Globus pallidus (tissue), 1 donor: Measurements from ENCODE around the gene MCC.

Source experiments
- DNase-seq: peaks from one replicate; pipeline ENCODE4 v3.0.0-alpha.2; 2015; ENCODE audit warnings: low spot score

MCC gene

DNA sequence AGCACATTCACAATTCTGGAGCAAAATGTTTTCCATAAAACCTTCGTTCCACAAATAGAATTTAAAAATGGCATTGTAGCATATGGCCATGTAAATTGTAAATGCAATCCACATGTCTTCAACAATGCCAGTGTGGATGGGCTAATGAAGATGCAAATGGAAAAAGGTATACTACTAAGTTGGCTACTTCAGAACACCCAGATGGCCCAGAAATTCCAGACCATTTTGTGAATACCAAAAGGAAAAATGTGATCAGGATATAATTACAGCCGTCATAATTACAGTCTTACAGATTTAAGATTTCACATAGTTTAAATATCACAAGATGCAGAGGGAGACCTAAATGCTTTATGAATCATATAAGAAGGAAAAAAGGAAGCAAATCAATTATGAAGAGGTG, 170.6 kb downstream of the MCC start:
- no peak for DNase-seq

DNA sequence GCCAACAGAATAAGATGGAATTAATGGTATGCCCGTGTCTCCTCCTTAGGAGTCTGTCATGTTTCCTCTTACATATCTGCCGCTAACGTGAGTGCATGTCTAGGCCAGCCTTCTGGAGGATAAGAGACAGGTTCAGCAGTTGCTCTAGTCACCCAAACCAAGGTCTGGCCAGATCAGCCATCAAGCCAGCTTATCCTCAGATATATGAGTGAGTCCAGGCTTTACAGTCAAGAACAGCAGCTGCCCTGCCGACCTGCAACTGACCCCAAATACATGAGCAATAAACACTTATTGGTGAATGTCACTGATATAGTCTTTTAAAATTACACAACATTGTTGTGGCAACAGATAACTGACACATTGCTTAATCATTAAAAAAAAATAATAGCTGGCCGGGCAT, 177.0 kb downstream of the MCC start:
- DNase-seq = no peak

DNA sequence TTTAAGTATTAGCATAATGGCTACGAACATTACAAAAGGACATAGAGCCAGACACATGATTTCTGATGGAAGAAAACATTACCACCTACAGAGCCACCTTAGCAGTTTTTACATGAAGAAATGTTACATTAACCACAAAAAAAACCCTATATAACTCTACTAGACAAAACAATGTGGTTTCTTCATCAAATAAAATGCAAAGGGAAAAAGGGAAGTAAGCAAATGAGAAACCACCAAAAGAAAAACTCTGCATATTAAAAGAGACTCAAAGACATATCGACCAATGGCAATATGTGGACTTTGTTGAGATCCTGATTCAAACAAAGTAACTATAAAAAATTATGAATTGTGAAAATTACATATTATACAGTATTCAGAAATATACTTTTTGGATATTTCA, 186.1 kb downstream of the MCC start:
- DNase-seq = no peak

DNA sequence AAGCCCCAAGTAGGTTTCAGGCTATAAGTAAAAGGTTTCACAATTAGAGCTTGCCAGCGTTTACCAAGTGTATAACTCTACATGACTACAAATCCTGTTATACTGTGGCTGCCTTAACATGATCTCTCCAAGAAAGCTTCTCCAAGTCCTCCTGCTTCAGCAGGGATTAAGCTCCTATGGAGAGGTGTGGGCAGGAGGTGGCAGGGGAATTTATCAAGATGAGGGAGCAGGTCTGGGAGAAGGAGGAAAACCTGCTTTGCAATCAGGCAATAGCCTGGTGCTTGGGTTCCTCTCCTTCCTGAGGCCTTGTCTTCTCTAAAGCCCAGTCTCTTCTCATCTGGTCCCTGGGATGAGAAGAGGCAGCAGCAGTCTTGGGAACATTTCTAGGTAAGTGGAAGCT, 188.7 kb downstream of the MCC start:
- DNase-seq = no peak

DNA sequence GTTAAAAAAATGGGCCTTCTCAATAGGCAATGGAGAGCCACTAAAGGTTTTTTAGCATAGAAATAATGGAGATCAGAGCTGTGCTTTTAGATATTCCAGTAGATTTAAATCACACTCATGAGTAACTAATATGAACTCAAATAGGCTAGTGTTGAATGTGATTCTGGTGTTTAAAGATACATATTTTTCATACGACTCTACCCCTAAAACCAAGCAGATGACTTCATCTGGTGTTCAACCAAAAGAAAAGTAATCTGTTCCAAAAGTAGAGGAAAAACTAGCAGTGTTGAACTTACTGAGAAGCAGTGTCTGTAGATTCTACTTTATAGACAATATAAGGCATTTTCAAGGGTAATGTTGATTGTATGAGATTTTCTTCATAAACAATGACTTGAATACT, 191.6 kb downstream of the MCC start:
- DNase-seq = no peak

DNA sequence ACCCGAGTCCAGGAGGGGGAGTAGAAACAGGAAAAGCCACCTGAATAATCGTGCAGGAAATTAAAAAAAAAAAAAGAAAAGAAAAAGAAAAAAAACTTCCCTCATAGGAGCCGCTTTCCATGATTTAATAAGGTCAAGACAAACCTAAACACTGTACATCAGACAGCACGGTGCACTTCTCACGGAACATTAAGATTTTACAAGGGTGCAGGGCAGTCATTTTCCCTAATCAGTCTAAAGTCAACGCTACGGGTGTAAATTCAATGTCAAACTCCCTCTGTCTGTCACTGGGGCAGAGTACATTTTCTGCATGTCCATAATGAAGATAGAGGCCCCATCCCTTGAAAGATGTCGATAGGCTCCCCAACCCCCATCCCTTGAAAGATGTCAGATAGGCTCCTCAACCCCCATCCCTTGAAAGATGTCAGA, 193.1 kb downstream of the MCC start:
- DNase-seq = no peak

DNA sequence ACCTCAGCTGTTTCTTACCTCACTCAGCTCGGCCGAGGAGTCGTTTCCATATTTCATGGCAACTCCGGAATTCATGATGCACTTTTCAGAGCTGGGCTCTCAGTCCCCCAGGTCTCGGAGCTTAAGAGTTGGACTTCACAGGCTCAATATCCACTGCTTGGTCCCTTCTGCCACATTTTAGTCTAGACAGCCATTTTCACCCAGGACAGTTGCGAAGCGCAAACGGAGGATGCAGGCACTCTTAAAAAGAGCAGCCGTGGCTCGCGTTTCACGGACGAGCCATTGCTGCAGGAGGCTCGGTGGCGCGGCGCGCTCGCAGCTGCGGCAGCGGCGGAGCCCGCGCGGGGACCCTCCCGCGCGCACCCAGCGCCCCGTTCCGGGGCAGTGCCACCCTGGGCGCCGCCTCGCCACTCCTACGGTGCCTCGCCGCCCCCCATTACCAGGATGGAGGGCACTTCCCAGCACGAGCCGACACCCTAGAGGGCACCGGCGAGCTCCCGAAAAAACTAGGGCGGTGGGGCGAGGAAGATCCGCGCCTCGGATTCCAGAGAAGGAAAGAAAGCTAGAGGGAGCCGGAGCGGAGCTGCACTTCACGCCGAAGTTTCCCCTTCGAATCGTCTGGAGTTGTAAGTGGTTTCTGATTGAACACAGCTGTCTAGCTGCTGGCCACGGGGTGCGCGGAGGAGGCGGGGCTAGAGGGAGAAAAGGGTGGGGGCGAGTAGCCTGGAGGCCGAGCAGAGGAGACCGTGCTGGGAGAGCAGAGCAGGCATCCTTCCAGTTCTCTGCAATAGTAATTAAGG, 193.7 kb downstream of the MCC start:
- DNase-seq = peak; percentile 76

DNA sequence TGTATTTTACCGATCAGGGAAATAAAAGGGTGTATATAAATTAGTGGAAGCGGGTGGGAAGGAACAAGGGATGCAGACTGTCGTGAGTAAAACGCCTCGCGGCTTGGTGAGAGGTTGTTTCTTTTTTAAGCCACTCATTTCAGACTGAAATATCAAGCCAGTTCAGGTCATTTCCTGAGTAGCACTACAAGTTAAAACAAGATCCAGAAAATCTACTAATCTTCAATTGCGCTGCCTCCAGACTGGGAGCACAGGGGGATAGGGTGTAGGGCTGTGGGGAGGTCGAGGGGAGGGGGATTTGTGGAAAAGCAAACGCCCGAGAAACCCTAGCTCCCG, 194.3 kb downstream of the MCC start:
- DNase-seq = no peak

DNA sequence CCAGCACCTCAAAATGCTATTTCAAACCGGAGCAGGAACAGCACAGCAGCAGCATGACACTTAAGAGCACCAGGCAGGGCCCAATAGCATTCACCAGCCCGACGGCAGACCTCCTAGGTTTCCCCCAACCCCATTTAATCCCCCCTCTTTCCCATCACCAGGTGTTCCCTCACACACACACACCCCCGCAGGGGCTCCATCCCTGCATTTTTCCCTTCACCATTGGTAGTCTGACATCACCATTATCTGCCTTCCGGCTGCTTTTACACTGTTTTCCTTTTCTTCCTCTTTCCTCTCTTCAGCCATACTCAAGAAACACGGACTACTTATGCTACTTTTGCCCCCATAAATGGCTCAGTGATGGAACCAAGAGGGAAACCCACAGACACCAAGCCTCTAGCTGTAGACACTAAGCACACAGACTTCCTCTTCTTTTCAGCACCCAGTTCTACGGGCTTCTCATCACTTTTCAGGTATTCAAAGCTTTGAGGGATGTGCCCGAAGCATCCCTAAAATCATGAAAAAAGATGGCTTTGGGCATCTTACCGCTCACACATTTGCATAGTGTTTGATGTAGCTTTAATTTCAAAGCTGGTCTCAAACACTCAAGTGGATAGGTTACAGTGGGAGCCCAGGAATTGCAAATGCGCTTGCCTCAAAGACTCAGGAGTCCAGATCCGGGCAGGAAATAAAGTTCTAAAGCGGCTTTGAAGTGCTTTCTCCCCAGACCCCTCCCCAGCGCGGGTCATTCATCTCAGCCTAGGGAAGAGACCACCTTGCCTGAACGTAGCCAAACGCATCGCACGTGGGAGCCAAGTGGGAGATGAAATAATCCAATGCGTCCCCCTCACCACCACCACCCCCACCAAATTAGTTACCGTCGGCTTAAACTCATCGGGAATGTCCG, 194.9 kb downstream of the MCC start:
- no peak for DNase-seq

DNA sequence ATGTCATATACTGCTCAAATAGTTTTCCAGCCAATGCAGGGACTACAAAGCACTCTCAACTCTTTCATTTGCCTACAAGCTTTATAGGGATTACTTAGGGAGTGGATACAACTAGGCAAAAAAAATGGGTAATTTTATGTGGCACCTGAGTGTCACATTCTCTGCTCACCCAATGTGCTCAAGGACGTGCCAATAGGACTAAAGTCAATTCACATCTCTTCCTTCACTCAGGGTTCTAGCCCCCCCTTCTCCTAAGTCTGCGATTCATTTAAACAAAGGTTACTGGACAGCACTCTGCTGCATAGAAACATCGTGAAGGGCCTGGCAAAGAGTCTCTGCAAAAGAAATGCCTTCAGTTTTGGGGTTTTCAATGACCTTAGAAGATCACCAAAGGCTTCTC, 195.8 kb downstream of the MCC start:
- no peak for DNase-seq

DNA sequence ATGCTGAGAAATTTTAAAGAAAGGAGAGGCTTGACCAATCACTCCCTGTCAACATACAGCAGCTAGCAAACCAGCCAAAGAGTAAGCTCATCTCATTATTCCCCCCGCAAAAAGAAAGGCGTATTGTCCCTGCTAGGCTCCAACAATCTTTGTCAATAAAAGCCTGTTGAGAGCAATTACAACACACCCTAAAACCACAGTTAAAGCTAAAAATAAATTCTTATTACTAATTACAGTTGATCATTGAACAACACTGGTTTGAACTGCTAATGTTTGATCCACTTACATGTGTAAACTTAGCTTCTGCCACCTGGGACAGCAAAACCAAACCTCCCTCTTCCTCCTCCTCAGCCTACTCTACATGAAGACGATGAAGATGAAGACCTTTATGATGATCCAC, 204.7 kb downstream of the MCC start:
- peak; percentile 52 for DNase-seq

DNA sequence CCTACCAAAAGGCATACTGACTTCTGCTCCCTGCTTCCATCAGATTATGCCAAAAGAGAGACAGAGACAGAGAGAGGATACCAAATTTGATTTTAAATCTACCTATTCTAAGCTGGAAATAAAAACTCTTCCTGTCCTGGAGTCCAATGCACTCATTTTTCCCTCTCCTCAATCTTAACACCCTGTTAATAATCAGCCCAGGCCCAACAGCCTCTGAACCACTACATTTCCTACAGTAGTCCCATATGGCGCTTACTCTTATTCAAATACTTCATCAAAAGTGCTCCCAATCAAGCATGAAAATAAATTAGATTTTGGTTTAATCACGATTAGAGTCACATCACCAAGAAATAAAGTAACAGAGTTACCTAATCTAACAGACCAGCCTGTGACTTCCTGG, 205.8 kb downstream of the MCC start:
- no peak for DNase-seq

DNA sequence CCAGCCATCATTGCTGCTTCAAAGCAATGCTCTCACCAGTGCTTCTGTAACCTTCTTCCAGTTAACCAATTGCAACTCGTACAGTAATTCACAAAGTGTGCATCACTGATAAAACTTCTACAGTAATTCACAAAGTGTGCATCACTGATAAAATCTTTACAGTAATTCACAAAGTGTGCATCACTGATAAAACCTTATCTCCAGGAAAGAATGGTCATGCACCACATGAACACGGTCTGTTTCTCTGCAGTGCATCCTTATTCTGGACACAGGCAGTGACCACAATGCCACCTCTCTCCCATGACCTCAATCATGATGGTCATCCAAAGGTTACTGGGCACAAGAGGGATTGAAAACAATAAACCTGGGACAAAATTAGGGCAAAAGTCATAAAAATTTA, 207.1 kb downstream of the MCC start:
- DNase-seq = no peak

DNA sequence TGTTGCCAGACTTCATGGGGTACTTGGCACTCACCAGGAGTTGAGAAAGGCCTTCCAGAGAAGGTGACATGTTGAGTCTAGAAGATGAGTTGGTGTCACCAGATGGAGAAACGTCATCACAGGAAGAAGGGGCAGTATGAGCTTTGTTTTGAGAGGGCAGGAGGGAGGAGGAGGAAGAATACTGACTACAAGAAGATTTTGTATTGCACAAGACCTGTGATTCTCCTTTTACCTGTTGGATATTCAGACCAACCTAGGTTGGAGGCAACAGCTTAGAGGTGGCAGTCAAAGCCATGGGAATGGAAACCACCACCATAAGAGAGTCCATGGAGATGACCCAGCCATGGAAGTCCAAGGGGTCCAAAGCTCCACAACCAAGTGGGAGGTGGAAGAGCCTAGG, 207.7 kb downstream of the MCC start:
- DNase-seq = no peak

DNA sequence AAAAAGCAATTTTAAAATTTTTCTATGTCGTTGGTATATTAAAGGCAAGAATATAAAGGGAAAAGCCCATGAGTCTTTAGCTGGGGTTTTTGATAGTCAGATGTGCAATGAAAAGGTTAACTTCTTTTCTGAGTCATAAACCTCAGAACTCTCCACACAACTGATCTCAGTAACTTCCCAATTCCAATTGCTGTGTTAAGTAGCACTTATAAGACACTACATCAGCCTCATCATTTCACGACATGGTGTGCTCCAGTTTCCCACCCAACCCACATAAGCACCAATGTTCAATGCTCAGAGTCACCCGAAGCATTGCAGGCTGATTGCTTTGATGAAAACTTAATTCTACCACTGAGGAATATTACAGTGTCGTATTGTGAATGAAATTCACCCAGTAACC, 209.3 kb downstream of the MCC start:
- no peak for DNase-seq

DNA sequence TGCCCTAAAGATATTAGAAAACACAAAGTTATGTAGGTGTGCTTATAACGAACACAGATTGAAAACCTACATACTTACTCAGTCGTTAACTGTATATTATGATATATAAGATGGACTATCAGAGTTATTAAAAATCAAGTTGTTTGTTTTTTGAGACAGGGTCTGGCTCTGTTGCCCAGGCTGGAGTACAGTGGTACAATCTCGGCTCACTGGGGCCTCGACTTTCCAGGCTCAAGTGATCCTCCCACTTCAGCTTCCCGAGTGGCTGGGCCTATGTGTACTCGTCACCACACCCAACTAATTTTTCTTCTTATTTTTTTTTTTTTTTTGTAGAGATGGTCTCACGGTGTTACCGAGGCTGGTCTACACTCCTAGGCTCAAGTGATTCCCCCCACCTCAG, 211.8 kb downstream of the MCC start:
- DNase-seq = no peak

DNA sequence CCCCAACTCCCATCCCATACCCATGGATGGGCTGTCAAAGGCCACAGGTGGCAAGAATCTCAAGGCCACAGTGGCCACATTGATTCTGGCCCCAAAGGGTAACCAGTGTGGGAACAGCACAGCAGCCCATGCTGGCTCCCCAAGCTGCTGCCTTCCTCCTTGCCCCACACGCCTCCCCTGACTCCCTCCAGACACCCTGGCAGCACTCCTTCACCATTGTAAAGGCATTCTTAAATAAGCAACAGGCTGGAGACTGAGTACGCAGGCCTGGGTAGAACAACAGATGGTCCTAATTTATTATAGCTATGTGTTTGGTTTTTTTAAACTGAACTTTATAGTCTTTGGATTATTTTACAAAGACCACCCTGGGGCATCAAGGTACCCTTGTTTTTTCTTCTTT, 212.3 kb downstream of the MCC start:
- DNase-seq = no peak

DNA sequence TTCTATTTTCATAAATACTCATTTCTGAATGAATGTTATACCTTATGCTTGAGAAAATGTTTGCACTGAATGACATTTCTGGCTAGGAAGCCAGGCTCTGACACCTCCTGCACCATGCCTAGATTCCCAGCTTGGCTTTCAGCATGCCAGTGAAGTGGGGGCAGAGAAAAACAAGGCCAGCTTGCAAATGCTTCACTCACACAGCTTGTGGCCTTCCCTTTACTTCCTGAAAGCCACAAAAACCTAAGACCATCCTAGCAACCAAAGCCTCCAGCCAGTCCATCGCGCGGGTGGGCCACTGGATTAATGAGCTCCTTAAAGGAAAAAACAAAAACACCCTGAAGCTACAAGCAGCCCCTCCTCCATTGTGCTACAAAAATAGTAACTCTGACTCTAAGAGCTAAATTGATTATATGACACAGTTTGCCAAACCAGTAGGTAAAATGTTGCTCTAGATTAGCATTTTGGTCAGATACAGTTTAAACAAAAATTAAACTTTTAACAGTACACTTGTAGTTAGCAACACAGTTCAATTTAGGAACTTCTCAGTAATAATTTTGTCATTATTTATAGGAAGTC, 213.3 kb downstream of the MCC start:
- peak; percentile 48 for DNase-seq

DNA sequence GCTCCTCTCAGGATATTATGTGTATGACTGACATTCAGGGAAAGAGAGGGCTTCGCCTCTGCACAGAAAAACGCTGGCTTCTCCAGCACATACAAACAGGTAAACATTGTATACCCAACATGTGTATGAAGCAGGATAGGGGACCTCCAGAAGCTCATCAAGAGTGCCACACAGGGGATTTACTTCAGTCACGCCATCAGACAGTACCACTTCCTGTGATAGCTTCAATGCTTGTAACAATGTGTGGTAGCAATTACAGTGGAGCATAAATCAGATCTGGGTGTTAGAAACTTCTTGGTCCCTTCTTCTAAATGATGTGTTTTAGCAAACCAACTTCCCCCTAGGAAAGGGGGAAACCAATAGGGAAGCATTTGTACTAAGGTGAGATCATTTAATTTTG, 214.3 kb downstream of the MCC start:
- no peak for DNase-seq

DNA sequence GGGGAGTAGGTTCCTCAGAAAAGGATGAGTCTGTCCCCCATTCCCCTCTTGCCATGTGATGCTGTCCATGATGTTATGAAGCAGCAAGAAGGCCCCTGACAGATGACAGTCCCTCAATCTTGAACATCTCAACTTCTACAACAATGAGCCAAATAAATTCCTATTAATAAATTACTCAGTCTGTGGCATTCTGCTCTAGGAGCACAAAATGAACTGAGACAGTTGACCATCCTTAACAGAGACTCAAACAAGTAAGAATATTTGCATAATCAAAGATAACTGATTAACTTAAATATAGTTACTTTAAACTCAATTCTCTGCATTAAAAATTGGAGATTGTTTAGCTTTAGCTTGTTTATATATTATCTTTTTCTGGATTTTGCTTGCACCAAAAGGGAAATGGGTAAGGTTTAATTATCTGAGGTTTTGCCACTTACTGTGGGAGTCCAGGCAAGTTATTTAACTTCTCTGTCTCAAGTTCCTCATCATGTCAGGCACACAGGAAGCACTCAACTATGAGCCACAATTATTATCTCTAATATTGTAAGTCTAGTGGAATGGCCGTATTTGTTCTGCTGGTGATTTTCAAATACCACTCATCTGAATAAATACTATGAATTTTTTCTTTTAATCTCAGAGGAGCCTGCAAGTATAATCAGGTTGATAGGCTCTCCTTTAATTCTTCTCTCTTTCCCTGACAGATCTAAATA, 216.4 kb downstream of the MCC start:
- no peak for DNase-seq

DNA sequence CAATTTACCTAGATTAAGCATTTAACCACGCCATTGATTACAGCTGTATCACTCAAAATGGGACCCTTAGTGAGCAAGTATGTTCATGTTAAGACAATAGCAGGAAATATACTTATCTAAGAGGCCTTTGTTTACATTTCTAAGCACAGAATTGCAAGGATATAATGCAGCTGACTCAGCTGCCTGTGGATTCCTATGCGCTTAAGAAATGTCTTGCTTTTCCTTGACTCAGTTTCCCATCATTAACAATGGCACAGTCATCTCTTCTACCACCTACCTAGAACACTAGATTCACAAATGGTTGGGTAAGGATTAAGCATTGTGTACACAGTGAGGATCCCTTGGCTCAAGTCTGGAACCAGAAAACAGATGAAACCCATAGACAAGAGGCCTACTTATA, 217.2 kb downstream of the MCC start:
- DNase-seq = no peak

DNA sequence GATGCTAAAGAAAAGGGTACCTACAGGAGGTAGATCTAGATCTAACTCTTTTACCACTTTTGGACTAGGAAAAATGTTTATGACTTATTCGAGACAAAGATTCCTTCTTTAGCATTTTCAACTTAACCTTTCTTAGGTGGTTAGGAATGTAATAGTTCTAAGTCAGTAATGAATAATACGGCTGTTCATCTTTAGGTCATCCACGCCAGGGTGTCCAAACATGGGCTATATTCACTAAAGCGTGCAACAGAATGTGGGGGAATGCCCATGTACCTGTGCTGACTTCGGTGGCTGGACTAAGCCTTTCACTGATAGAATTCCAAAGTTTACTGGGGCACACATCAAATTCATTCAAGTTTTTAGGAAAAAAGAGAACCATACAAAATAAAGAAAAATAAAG, 218.2 kb downstream of the MCC start:
- DNase-seq = no peak
